GM12873 (cell line): Measurements from ENCODE around the gene RTN4RL1.

ENCODE experiments used
- CTCF ChIP-seq: IDR thresholded peaks from 2 replicates; pipeline ENCODE4 v1.5.1; 2012; ENCODE audit warnings: low read depth, mild to moderate bottlenecking, moderate library complexity, low read length, control low read depth; ENCODE audit not compliant: insufficient read depth; ENCODE audit errors: missing control alignments

Gene RTN4RL1

GRCh38 chr17:2017274-2017941 is 7.7 kb downstream of the RTN4RL1 start:
- TF ChIP-seq CTCF = no peak

GRCh38 chr17:2016494-2016893 is 8.6 kb downstream of the RTN4RL1 start:
- TF ChIP-seq CTCF = no peak

GRCh38 chr17:2015314-2015713 is 9.8 kb downstream of the RTN4RL1 start:
- TF ChIP-seq CTCF = no peak

GRCh38 chr17:2013994-2014317 is 11.2 kb downstream of the RTN4RL1 start:
- TF ChIP-seq CTCF = no peak

GRCh38 chr17:2012499-2012898 is 12.6 kb downstream of the RTN4RL1 start:
- no peak for TF ChIP-seq CTCF

GRCh38 chr17:2011411-2012371 is 13.4 kb downstream of the RTN4RL1 start:
- no peak for TF ChIP-seq CTCF

GRCh38 chr17:2009737-2010136 is 15.4 kb downstream of the RTN4RL1 start:
- no peak for TF ChIP-seq CTCF
